HEK293T (cell line): ENCODE measurements around the gene XG.

Experiments used
- BHLHE40 ChIP-seq: fragments of 450-650 bp; IDR thresholded peaks from 2 replicates; pipeline ENCODE4 v1.6.1; 2016; ENCODE audit warnings: mild to moderate bottlenecking, moderate library complexity, borderline replicate concordance
- FOXA1 ChIP-seq: fragments of 450-650 bp; IDR thresholded peaks from 2 replicates; pipeline ENCODE4 v1.6.1; 2016; ENCODE audit warnings: mild to moderate bottlenecking
- FOXM1 ChIP-seq: fragments of 450-650 bp; IDR thresholded peaks from 2 replicates; pipeline ENCODE4 v1.6.1; 2017; ENCODE audit warnings: mild to moderate bottlenecking, borderline replicate concordance
- LEF1 ChIP-seq: fragments of 450-650 bp; IDR thresholded peaks from 2 replicates; pipeline ENCODE4 v1.6.1; 2017; ENCODE audit warnings: mild to moderate bottlenecking, borderline replicate concordance
- SP1 ChIP-seq: fragments of 450-650 bp; IDR thresholded peaks from 2 replicates; pipeline ENCODE4 v1.6.1; 2017
- TARDBP ChIP-seq: fragments of 450-650 bp; IDR thresholded peaks from 2 replicates; pipeline ENCODE4 v1.6.1; 2016

DNA sequence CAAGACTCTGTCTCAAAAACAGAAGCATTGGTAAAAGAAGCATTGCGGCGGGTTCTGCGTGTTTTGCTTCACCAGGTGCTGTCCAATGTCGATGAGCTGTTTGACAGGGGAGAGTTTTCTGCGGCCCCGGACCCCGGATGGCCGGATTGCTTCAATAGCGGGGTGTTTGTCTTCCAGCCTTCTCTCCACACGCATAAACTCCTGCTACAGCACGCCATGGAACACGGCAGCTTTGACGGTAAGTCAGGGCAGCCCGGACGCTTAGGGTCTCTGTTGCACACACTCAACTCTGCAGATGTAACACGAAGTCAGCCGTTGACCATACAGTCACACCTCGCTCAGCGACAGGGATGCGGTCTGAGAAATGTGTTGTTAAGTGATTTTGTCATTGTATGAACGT is 103.1 kb downstream of the XG start:
- TF ChIP-seq LEF1 (no peak), TARDBP (no peak), BHLHE40 (no peak), FOXA1 (no peak), SP1 (no peak), FOXM1 (no peak)
